Peyer's patch (tissue), 4 donors: ENCODE results near the gene RAD50.

Source experiments
- CTCF ChIP-seq, 6 experiments: fragments of 450-650 bp in 4 of 6; fragments of 200-600 bp in 2 of 6; sonication (generic) in 1 of 6; IDR thresholded peaks; one replicate each; pipeline ENCODE4 v1.5.1; 2017 to 2019; ENCODE audit warnings: antibody characterized with exemption in 6 of 6, mild to moderate bottlenecking in 3 of 6, moderate library complexity in 1 of 6
- POLR2A ChIP-seq, 2 donors: fragments of 450-650 bp; IDR thresholded peaks; one replicate each; pipeline ENCODE4 v1.5.1; 2017; ENCODE audit warnings: antibody characterized with exemption in 2 of 2, mild to moderate bottlenecking in 2 of 2, moderate library complexity in 2 of 2

- TF ChIP-seq CTCF (IDR thresholded peaks at IDR 0.05) (no peak), POLR2A (IDR thresholded peaks at IDR 0.05) (no peak)
These were observed 10.7 kb upstream of the RAD50 start for GRCh38 chr5:132546108-132546507.
